Effector CD4-positive, alpha-beta T cell (primary cell): ENCODE measurements around the gene BIRC3.

ENCODE experiments used
- DNase-seq: peaks from one replicate; pipeline ENCODE4 v3.0.0-alpha.2; 2020

The BIRC3 gene

DNA sequence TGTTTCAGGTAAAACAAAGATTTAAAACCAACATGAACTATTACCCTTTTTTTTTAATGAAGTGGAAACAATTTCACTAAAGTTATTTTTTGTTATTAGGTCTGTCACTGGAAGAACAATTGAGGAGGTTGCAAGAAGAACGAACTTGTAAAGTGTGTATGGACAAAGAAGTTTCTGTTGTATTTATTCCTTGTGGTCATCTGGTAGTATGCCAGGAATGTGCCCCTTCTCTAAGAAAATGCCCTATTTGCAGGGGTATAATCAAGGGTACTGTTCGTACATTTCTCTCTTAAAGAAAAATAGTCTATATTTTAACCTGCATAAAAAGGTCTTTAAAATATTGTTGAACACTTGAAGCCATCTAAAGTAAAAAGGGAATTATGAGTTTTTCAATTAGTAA is 60.6 kb downstream of the BIRC3 start:
- no peak for DNase-seq

DNA sequence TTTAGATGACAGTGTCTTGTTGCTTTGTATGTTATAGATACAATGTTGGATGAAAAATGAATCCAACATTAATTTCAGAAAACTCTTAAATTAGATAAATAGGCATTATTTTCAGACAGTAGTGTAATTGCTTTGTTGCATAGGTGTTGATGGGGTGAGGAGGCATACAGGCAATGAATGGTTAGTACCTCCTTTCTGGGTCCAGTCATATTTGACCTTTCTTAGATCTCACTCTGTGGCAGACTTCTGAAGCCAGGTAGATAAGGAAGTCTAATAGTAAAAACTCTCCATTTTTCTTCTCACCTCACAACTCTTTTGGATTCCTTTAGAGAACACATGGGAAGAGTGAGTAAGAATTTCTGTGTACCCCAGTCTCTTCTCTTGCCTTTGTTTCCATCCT is 61.5 kb downstream of the BIRC3 start:
- no peak for DNase-seq

DNA sequence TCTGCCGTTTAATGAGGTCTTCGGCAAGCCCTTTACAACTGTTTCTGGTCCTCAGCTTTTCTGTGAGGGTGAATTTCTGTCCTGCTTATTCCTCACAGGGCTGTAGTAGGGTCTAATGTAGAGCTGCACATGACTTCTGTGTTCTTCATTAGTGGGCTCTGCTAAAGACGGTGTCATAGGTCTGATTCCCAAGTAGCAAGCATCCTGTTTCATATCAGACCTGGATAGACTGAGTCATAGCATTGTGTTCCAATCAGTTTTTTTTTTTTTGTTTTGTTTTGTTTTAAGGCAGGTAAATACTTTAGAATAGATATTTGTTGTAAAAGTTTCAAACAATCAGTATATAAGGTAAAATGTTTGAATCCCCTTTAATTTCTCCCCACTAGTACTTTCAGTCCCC is 65.1 kb downstream of the BIRC3 start:
- no peak for DNase-seq

DNA sequence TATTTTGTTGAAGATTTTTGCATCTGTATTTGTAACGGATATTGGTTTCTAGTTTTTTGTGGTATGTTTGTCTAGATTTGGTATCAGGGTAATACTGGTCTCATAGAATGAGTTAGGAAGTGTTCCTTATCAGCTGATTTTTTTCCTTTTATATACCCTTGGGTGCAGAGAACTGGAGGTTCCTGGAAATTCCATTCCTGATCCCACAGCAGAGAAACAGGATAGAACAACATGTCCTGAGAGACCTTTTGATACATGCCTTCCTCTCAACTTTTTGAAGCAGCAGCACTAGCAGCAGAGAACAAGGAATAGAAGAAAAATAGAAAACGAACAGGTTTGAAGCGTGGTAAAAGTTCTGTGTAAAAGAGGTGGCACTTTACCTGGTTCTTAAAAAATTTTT is 66.6 kb downstream of the BIRC3 start:
- no peak for DNase-seq

DNA sequence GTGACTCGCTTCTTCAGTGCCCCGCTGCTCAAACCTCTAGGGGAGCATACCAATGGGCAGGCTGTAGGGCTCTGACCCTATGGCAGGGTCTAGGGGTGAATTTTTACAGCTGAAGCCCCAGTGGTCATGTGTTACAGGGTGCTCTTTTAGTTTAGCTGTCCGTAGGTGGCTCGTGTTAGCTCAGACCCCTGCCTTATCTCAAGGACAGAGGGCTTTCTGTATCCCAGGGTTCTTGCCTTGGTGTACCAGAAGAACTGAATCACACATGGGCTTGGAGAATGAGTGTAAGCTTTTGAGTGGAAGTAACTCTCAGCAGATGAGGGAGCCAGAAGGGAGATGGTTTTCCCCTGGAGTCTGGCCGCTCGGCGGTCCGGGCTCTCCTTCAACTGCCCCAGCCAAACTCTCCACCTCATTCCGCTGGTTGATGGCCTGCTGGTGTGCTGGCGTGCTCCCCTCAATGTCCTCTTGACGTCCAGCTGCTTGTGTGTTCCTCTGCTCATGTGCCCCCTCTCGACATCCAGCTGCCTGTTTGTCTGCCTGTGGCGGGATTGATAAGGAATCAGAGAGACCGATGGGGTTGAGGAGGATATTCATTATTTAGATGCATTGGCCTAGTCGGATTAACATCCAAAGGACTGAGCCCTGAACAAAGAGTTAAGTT is 67.3 kb downstream of the BIRC3 start:
- no peak for DNase-seq

DNA sequence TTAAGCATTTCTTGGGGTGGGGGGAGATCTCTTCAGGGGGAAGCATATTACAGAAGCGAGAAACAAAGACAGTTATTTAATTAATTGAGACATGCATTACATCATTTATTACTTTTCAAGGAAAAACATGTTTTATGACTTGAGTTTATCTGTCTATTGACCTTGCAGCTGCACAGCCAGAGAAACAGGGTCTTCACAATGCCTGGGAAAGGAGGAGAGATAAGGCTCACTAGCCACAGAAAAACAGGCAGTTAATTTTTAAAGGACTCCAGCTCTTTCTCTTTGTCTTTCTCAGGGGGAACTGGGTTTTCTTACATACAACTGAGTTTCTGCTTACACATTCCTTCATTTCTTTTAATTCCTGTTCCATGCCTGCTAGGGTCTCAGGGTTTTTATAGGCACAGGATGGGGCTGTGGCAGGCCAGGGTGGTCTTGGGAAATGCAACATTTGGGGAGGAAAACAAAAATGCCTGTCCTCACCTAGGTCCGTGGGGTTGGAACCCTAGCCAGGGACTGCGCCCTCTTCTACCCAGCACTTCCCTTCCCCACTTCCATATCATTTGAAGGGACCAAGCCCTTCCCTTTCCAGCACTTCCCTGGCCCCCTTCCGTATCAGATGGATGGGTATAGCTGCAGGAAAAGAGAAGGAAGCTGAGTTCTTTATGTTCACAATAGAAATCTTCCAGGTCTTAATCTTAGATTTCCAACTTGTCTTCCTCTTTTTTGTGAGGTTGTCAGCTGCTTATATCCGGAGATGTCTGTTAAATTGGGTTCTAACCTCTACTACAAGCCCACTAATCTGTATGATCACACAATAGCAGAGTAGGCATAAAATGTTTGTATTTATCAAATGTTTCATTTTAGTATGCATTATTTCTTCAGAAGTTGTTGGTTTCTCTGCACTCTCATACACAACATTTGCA is 68.1 kb downstream of the BIRC3 start:
- DNase-seq: no peak

DNA sequence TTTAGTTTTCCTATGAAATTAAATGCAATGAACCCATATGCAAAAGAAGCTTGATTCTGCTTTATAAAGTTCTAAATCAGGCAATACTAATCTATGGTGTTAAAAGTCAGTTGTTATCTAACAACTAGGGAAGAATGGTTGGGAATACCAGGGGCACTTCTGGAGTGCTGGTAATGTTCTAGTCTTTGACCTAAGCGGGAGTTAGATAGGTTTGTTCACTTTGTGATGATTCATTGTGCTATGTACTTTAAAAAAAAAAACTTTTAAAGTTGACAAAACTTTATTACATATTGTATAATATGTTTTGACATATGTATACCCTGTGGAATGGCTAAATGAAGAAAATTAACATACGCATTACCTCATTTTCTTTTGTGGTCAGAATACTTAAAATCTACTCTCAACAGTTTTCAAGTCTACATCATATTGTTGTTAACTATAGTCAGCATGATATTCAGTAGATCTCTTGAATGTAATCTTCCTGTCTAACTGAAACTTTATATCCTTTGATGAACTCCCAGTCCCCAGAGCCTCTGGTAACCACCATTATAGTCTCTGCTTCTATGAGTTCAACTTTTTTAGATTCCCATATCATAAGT is 69.0 kb downstream of the BIRC3 start:
- no peak for DNase-seq

DNA sequence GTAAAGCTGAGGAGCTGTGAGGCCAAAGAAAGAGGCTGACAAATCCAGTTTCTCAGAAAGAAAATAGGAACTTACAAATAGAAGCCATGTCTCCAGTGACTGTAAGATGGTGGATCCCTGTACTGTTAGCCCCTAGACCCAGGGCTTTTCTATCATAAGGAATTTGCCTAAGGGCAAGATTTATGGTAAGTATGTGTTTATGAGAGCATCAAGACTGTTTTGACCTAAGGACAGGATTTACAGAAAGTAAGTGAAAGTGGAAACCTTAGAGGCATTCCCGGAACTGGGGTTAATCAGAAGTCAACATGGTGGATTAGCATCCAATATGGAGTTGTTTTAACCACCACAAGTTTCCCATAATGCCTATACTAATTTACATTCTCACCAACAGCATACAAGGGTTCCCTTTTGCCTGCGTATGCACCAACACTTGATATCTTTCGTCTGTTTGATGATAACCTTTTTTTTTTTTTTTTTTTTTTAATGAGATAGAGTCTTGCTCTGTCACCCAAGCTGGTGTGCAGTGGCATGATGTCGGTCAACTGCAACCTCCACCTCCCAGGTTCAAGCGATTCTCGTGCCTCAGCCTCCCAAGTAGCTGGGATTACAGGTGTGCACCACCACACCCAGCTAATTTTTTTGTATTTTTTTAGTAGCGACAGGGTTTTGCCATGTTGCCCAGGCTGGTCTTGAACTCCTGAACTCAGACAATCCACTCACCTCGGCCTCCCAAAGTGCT is 69.9 kb downstream of the BIRC3 start:
- no peak for DNase-seq
